SK-N-SH treated with all-trans-retinoic acid at 6 μM for 48 hours (cell line): ENCODE measurements around the gene MMS22L.

Experiments used
- GLIS3 ChIP-seq: fragments of 250-450 bp; sonication (Bioruptor Pico); IDR thresholded peaks from 2 replicates; pipeline ENCODE4 v1.5.0; 2020; ENCODE audit warnings: mild to moderate bottlenecking, moderate library complexity
- ISL1 ChIP-seq: fragments of 250-450 bp; sonication (Bioruptor Pico); IDR thresholded peaks from 2 replicates; pipeline ENCODE4 v2.1.2; 2022; ENCODE audit warnings: mild to moderate bottlenecking, moderate library complexity
- ZNF565 ChIP-seq: fragments of 450-650 bp; formaldehyde crosslinking; conservative IDR thresholded peaks from 2 replicates; pipeline ENCODE4 v1.5.0; 2020; ENCODE audit warnings: low read depth, mild to moderate bottlenecking, moderate library complexity
- ZNF70 ChIP-seq: fragments of 450-650 bp; formaldehyde crosslinking; IDR thresholded peaks from 2 replicates; pipeline ENCODE4 v1.5.0; 2020; ENCODE audit warnings: mild to moderate bottlenecking, moderate library complexity

DNA sequence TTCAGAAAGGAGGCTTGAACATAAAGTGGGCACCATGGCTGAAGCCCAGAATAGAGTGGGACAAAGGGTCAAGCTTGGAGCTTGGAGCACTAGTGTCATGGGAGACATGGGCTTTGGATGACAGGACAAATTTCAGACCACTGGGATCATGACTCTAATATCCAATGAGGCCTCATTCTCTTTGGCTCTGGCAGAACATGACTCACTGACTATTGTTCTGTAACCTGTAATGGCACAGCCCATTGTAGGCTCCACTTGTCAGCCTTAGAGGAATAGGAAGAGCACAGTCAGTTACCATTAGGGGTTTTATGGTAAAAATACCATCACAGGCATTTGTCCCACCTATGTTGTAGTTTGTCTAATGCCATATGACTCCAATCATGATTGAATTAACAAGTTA is 34.0 kb upstream of the MMS22L start:
- TF ChIP-seq ZNF70 (CRISPR knock-in tag) (no peak), ZNF565 (no peak), ISL1 (CRISPR knock-in tag) (no peak), GLIS3 (no peak)
